ENCODE data around the gene GPR4. TPM values are rescaled to one million over a fixed set of nuclear protein-coding genes. Genes with fewer than 3 reads are reported as not detected.

GPR4 gene
- total RNA-seq, 6 donors from 2014 or later: 1.0 to 22.1 (median 6.8) TPM

DNA sequence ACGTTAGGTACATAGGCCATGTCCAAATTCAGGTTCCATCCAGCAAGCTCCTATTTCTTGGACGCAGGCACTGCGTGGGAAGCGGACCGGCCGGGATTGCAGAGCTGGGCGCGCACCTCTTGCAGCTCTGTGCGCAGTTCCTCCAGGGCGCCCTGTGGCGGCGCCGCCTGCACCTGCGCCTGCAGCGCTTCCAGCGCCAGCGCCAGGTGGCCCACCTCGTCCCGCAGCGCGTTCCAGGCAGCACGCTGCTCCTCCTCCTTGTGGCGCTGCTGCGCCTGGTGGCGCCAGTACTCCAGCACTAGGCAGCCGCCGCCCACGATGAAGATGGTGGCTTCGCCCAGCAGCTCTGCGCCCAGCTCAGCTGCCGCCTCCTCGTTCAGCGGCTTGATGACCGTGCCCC is 48.5 kb downstream of the GPR4 start:
- ATAC-seq (ENCODE audit: low FRiP score in 2 of 2) (peak in 1 of 2 donors; percentile 10), DNase-seq (peak in 1 of 2 donors; percentile 67)
- 72 to 87% methylated on average over 15 to 21 of the region's 34 CpGs for WGBS, 2 donors
- Histone ChIP-seq H3K27me3 (no peaks in the 10 kb centered on the region), H3K36me3 (peaks cover 0 to 11% (median 6%) of the 10 kb centered on the region in 4 donors), H3K27ac (no peak overlapping the region), H3K4me3 (no peak overlapping the region), H3K9me3 (no peaks in the 10 kb centered on the region), H3K4me1 (peaks cover 0 to 5% (median 0%) of the 10 kb centered on the region in 4 donors)
- no peak for TF ChIP-seq CTCF (IDR thresholded peaks at IDR 0.05)
- no peak for TF ChIP-seq EP300 (IDR thresholded peaks at IDR 0.05)
- TF ChIP-seq POLR2AphosphoS5 (IDR thresholded peaks at IDR 0.05): no peak
- TF ChIP-seq POLR2A (IDR thresholded peaks at IDR 0.05): no peak

DNA sequence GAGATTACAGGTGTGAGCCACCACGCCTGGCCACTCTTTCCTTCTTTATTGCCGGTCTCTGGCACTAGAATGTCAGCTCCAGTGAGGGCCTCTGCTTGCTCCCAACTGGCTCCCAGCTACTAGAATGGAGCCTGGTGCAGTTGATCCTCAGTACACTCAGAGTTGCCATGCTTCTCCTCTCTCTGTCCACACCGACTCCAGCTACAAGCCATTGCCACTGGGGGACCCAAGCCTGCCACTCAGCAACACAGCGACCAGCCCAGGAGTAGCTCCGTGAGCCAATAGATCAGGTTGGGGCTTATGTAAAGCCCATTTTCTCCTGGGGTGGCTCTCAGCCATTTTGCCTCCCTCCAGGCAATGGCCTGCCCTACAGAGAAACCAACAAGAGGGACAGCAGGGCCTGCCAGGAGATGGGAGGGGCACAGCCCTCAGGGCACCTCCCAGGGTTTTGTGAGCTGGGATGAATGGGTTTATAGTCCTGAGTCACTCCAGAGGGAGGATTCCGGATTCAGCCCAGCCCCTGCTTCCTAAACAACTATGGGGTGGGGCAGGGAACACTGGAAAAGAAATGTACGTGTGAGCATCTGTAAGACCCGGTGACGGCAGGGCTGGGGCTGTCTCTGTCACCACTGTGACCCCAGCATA is 53.9 kb downstream of the GPR4 start:
- Histone ChIP-seq H3K36me3 (peaks cover 0 to 4% (median 3%) of the 10 kb centered on the region in 4 donors), H3K4me1 (peaks cover 0 to 4% (median 0%) of the 10 kb centered on the region in 4 donors), H3K4me3 (no peak overlapping the region), H3K27ac (peak overlapping the region in 3 of 4 donors; percentile 7 to 39 (median 18)), H3K9me3 (no peaks in the 10 kb centered on the region), H3K27me3 (no peaks in the 10 kb centered on the region)
- WGBS, 2 donors: 81 to 91% methylated on average over 6 to 9 of the region's 9 CpGs
- peak; percentile 56 to 70 for ATAC-seq (ENCODE audit: low FRiP score in 2 of 2)
- peak in 1 of 2 donors; percentile 26 for DNase-seq
- TF ChIP-seq CTCF (IDR thresholded peaks at IDR 0.05): no peak
- peak in 1 of 2 donors; percentile 19 for TF ChIP-seq POLR2AphosphoS5 (IDR thresholded peaks at IDR 0.05)

GRCh38 chr19:45547211-45547770 is 54.7 kb downstream of the GPR4 start:
- H3K27ac ChIP-seq: no peak overlapping the region
- ATAC-seq (ENCODE audit: low FRiP score in 2 of 2) (no peak), DNase-seq (no peak)
- H3K4me1 ChIP-seq: peaks cover 0 to 4% (median 0%) of the 10 kb centered on the region in 4 donors
- TF ChIP-seq POLR2AphosphoS5 (IDR thresholded peaks at IDR 0.05): no peak
- no peak for TF ChIP-seq EP300 (IDR thresholded peaks at IDR 0.05)
- no peak for TF ChIP-seq POLR2A (IDR thresholded peaks at IDR 0.05)
- no peak for TF ChIP-seq CTCF (IDR thresholded peaks at IDR 0.05)
- no peaks in the 10 kb centered on the region for H3K9me3 ChIP-seq
- H3K27me3 ChIP-seq: no peaks in the 10 kb centered on the region
- no peak overlapping the region for H3K4me3 ChIP-seq
- 87 to 89% methylated on average over 10 of the region's 10 CpGs for WGBS, 2 donors
- H3K36me3 ChIP-seq: no peaks in the 10 kb centered on the region

- TF ChIP-seq CTCF (IDR thresholded peaks at IDR 0.05) (no peak), POLR2A (IDR thresholded peaks at IDR 0.05) (no peak), POLR2AphosphoS5 (IDR thresholded peaks at IDR 0.05) (no peak), EP300 (IDR thresholded peaks at IDR 0.05) (no peak)
- 70 to 80% methylated on average over 6 to 7 of the region's 7 CpGs for WGBS, 2 donors
- ATAC-seq (ENCODE audit: low FRiP score in 2 of 2) (no peak), DNase-seq (no peak)
- H3K36me3 ChIP-seq: no peaks in the 10 kb centered on the region
- no peaks in the 10 kb centered on the region for H3K27me3 ChIP-seq
- no peaks in the 10 kb centered on the region for H3K4me1 ChIP-seq
- no peak overlapping the region for H3K4me3 ChIP-seq
- no peak overlapping the region for H3K27ac ChIP-seq
- H3K9me3 ChIP-seq: no peaks in the 10 kb centered on the region
Observed at GRCh38 chr19:45542234-45542668, 59.8 kb downstream of the GPR4 start.

Small RNAs within 50 kb of the gene (small RNA-seq; reads per million reads assigned to genes)
- 0.12 to 0.44 (median 0.17) reads per million in 4 donors for gene RN7SL836P

Other genes starting within 250 kb of the GPR4 start
- gene ERCC2, start 231.6 kb downstream of the GPR4 start, total RNA-seq: 10 to 100 TPM in 5 of 6 donors, 1 to 10 TPM in 1; 7.4 to 19.1 (median 13.0) TPM
- gene PPP1R13L, start 197.1 kb downstream of the GPR4 start, total RNA-seq: 10 to 100 TPM; 27.8 to 76.2 (median 57.5) TPM
- 1 to 10 TPM; 1.0 to 7.7 (median 5.8) TPM for gene POLR1G, start 195.6 kb downstream of the GPR4 start, total RNA-seq
- gene ERCC1, start 178.3 kb downstream of the GPR4 start, total RNA-seq: 100 to 1,000 TPM in 1 of 6 donors, 10 to 100 TPM in 5; 53.7 to 102 (median 76.2) TPM
- gene FOSB, start 134.2 kb downstream of the GPR4 start, total RNA-seq: 100 to 1,000 TPM in 2 of 6 donors, 10 to 100 TPM in 2, 1 to 10 TPM in 1, not detected in 1; 8.8 to 152 (median 94.9) TPM
- 10 to 100 TPM in 3 of 6 donors, 1 to 10 TPM in 3; 5.2 to 17.8 (median 11.1) TPM for gene RTN2, start 105.2 kb downstream of the GPR4 start, total RNA-seq
- gene PPM1N, start 103.8 kb downstream of the GPR4 start, total RNA-seq: 1 to 10 TPM in 3 of 6 donors, under 1 TPM in 2, not detected in 1; 0.89 to 6.3 (median 1.1) TPM
- 100 to 1,000 TPM in 4 of 6 donors, 10 to 100 TPM in 2; 68.1 to 266 (median 143) TPM for gene VASP, start 94.7 kb downstream of the GPR4 start, total RNA-seq
- 10 to 100 TPM in 5 of 6 donors, 1 to 10 TPM in 1; 9.9 to 14.3 (median 12.7) TPM for gene OPA3, start 17.4 kb downstream of the GPR4 start, total RNA-seq
- 10 to 100 TPM; 34.1 to 70.2 (median 48.2) TPM for gene EML2, start 37.2 kb upstream of the GPR4 start, total RNA-seq
- gene GIPR, start 66.0 kb upstream of the GPR4 start, total RNA-seq: 10 to 100 TPM in 1 of 6 donors, 1 to 10 TPM in 5; 2.9 to 17.8 (median 6.0) TPM
- 100 to 1,000 TPM in 5 of 6 donors, 10 to 100 TPM in 1; 58.7 to 261 (median 161) TPM for gene SNRPD2, start 89.7 kb upstream of the GPR4 start, total RNA-seq
- 10 to 100 TPM in 3 of 6 donors, 1 to 10 TPM in 3; 7.1 to 18.3 (median 10.1) TPM for gene QPCTL, start 90.5 kb upstream of the GPR4 start, total RNA-seq
- gene FBXO46, start 128.7 kb upstream of the GPR4 start, total RNA-seq: 10 to 100 TPM; 12.0 to 21.1 (median 20.6) TPM
- not detected for gene MEIOSIN, start 131.2 kb upstream of the GPR4 start, total RNA-seq
- gene SIX5, start 167.0 kb upstream of the GPR4 start, total RNA-seq: 10 to 100 TPM in 4 of 6 donors, 1 to 10 TPM in 2; 6.2 to 36.7 (median 17.8) TPM
- 100 to 1,000 TPM in 1 of 6 donors, 10 to 100 TPM in 5; 24.2 to 192 (median 43.8) TPM for gene DMPK, start 180.3 kb upstream of the GPR4 start, total RNA-seq
- gene DMWD, start 190.6 kb upstream of the GPR4 start, total RNA-seq: 100 to 1,000 TPM in 1 of 6 donors, 10 to 100 TPM in 5; 29.4 to 109 (median 57.4) TPM
- 1 to 10 TPM in 1 of 6 donors, under 1 TPM in 3, not detected in 2; 0.15 to 5.2 (median 0.32) TPM for gene RSPH6A, start 213.1 kb upstream of the GPR4 start, total RNA-seq

All from upper lobe of left lung (tissue), 6 donors.